ENCODE measurements around the gene ARFGAP1.

DNA sequence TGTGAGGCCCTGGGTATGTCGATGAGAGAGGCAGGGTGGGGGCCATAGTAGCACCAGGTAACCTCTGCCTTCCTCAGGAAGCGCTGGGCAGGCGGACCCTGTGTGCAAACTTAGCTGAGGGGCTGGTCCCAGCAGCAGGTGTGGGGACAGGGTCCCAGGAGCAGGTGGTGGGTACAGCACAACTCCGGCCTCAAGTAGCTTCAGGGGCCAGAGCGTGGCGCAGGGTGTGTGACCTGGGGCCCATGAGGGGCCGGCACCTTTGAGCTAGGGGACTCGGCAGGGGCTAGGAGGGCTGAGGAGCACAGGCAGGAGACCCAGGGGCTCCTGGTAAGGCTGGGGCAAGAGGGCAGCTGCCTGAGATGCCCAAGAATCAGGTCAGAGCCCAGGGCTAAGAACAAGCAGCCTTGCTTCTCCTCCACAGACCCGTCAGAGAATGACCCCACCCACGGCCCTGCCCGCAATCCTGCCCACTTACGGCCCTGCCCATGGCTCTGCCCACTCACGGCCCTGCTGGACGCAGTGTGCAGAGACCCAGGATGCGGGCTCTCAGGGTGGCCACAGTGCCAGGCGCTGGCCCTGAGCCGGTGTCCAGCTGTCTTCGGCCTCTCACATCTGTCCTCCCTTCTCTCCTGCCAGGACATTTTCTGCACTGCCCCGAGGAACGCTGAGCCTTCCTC, 57.6 kb downstream of the ARFGAP1 start:
- TF ChIP-seq, protein P1, sequence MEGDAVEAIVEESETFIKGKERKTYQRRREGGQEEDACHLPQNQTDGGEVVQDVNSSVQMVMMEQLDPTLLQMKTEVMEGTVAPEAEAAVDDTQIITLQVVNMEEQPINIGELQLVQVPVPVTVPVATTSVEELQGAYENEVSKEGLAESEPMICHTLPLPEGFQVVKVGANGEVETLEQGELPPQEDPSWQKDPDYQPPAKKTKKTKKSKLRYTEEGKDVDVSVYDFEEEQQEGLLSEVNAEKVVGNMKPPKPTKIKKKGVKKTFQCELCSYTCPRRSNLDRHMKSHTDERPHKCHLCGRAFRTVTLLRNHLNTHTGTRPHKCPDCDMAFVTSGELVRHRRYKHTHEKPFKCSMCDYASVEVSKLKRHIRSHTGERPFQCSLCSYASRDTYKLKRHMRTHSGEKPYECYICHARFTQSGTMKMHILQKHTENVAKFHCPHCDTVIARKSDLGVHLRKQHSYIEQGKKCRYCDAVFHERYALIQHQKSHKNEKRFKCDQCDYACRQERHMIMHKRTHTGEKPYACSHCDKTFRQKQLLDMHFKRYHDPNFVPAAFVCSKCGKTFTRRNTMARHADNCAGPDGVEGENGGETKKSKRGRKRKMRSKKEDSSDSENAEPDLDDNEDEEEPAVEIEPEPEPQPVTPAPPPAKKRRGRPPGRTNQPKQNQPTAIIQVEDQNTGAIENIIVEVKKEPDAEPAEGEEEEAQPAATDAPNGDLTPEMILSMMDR (IDR thresholded peaks at IDR 0.05; ENCODE audit: insufficient read depth, low read depth, low read length): no peak
- TF ChIP-seq EZH2 (IDR thresholded peaks at IDR 0.05; ENCODE audit: insufficient read depth, low read length): no peak
